PC-3 (cell line): ENCODE data around the gene TGM5. TPM values are rescaled to one million over a fixed set of nuclear protein-coding genes. Genes with fewer than 3 reads are reported as not detected.

Experiments
- ATAC-seq: fragments of 200-7000 bp; cut with Tn5 transposase; 2 replicates; pipeline ENCODE4 v1.9.1; 2020; ENCODE audit warnings: mild to moderate bottlenecking, moderate library complexity
- BruUV-seq: library from RNA; stranded (reverse); fragments of 400-500 nt; replicated peaks from 2 replicates; lab custom pipeline; 2021; lab: Mats Ljungman, UMichigan
- CTCF ChIA-PET: fragments of 300-600 bp; sonication (Branson Sonifier 250); formaldehyde crosslinking; loops from one replicate; lab custom pipeline; 2022; ENCODE audit warnings: antibody characterized with exemption; lab: Charles Lee
- POLR2A ChIA-PET: fragments of 300-600 bp; sonication (Branson Sonifier 250); formaldehyde crosslinking; loops from one replicate; lab custom pipeline; 2022; ENCODE audit warnings: antibody characterized with exemption; ENCODE audit not compliant: unreplicated experiment; lab: Charles Lee
- DNase-seq: peaks from one replicate; pipeline ENCODE4 v3.0.0-alpha.2; 2015
- H2AFZ ChIP-seq: fragments of 300-600 bp; sonication (generic); 2 replicates; pipeline ENCODE4 v1.6.0; 2016; ENCODE audit warnings: antibody characterized with exemption, low read length
- H3F3A ChIP-seq: fragments of 300-600 bp; sonication (generic); one replicate; pipeline ENCODE4 v1.6.0; 2017; ENCODE audit warnings: antibody characterized with exemption, low read length, control low read depth, mild to moderate bottlenecking; ENCODE audit not compliant: unreplicated experiment
- H3K27ac ChIP-seq: fragments of 300-600 bp; sonication (generic); 2 replicates; pipeline ENCODE4 v1.5.1; 2016; ENCODE audit warnings: mild to moderate bottlenecking, low read length
- H3K27me3 ChIP-seq: fragments of 300-600 bp; sonication (generic); 2 replicates; pipeline ENCODE4 v1.6.1; 2016; ENCODE audit warnings: low read length, mixed read lengths
- H3K36me3 ChIP-seq: fragments of 300-600 bp; sonication (generic); 2 replicates; pipeline ENCODE4 v1.6.1; 2016; ENCODE audit warnings: low read depth, mixed run types, low read length, mixed read lengths
- H3K4me1 ChIP-seq: fragments of 300-600 bp; sonication (generic); 2 replicates; pipeline ENCODE4 v1.5.1; 2016; ENCODE audit warnings: low read length; ENCODE audit not compliant: insufficient read depth
- H3K4me2 ChIP-seq: fragments of 300-600 bp; sonication (generic); 2 replicates; pipeline ENCODE4 v1.6.0; 2016; ENCODE audit warnings: low read length
- H3K4me3 ChIP-seq: fragments of 300-600 bp; sonication (generic); 2 replicates; pipeline ENCODE4 v1.5.1; 2016; ENCODE audit warnings: mild to moderate bottlenecking, low read length, mixed read lengths
- H3K79me2 ChIP-seq: fragments of 300-600 bp; sonication (generic); 2 replicates; pipeline ENCODE4 v1.6.1; 2017; ENCODE audit warnings: low read length, mixed read lengths
- H3K9ac ChIP-seq: fragments of 300-600 bp; sonication (generic); 2 replicates; pipeline ENCODE4 v1.6.0; 2016; ENCODE audit warnings: mild to moderate bottlenecking, low read length
- H3K9me2 ChIP-seq: fragments of 300-600 bp; sonication (generic); replicated peaks from 2 replicates; pipeline ENCODE4 v1.6.1; 2016; ENCODE audit warnings: mixed run types, low read length, mixed read lengths
- H3K9me3 ChIP-seq: fragments of 300-600 bp; sonication (generic); 2 replicates; pipeline ENCODE4 v1.6.1; 2016; ENCODE audit warnings: low read length, mixed read lengths
- H4K20me1 ChIP-seq: fragments of 300-600 bp; sonication (generic); 2 replicates; pipeline ENCODE4 v1.6.1; 2016; ENCODE audit warnings: low read length, mixed read lengths
- CTCF ChIP-seq: fragments of 300-600 bp; sonication (generic); conservative IDR thresholded peaks from 2 replicates; pipeline ENCODE4 v1.5.1; 2017; ENCODE audit warnings: antibody characterized with exemption, low read depth, mild to moderate bottlenecking, low read length
- EZH2 ChIP-seq: fragments of 300-600 bp; sonication (generic); IDR thresholded peaks from one replicate; pipeline ENCODE4 v1.6.1; 2017; ENCODE audit warnings: antibody characterized with exemption, mild to moderate bottlenecking, low read length; ENCODE audit not compliant: unreplicated experiment
- EZH2phosphoT487 ChIP-seq: fragments of 300-600 bp; sonication (generic); IDR thresholded peaks from 2 replicates; pipeline ENCODE4 v1.6.1; 2018; ENCODE audit warnings: mild to moderate bottlenecking, antibody characterized with exemption, low read length, borderline replicate concordance
- intact Hi-C: fragments of 100-400 bp; cut with micrococcal nuclease; formaldehyde crosslinking; loops from 2 replicates; pipeline ENCODE4 v1.9.0; 2023
- total RNA-seq: library from RNA; depleted of rRNA; stranded (reverse); fragments of >200 nt; gene quantifications from 2 replicates; pipeline ENCODE4 v1.2.3, GENCODE V29; 2014

TGM5 gene
- total RNA-seq, 1 experiment from 2014 or later: not detected

GRCh38 chr15:43219929-43220928 is 46.5 kb downstream of the TGM5 start:
- no peak overlapping the region for H3K4me3 ChIP-seq
- intact Hi-C loops: no loop called here
- DNase-seq (no peak), ATAC-seq (no peak)
- H3K9me2 ChIP-seq: no peaks in the 10 kb centered on the region
- no peaks in the 10 kb centered on the region for H3K27me3 ChIP-seq
- H3K9me3 ChIP-seq: no peaks in the 10 kb centered on the region
- no peaks in the 10 kb centered on the region for H3K79me2 ChIP-seq
- no peak overlapping the region for H3K27ac ChIP-seq
- BruUV-seq: no TSS peak
- POLR2A ChIA-PET: no interaction called here
- no peaks in the 10 kb centered on the region for H4K20me1 ChIP-seq
- no peaks in the 10 kb centered on the region for H3K36me3 ChIP-seq
- TF ChIP-seq CTCF (no peak), EZH2phosphoT487 (no peak), EZH2 (no peak)
- no peak overlapping the region for H2AFZ ChIP-seq
- no peak overlapping the region for H3K4me2 ChIP-seq
- no peaks in the 10 kb centered on the region for H3F3A ChIP-seq
- CTCF ChIA-PET: interaction anchor here (1.0 kb wide), 1 partner anchor 16 kb away, joined by 5 read pairs; no protein-coding TSS in a partner anchor
- no peak overlapping the region for H3K9ac ChIP-seq
- H3K4me1 ChIP-seq: peaks cover 6% of the 10 kb centered on the region; the same call in 1 of the 2 replicates

GRCh38 chr15:43218908-43219706 is 47.6 kb downstream of the TGM5 start:
- Histone ChIP-seq H3K36me3 (no peaks in the 10 kb centered on the region), H3F3A (no peaks in the 10 kb centered on the region), H3K27ac (no peak overlapping the region), H3K4me3 (no peak overlapping the region), H3K4me1 (peaks cover 6% of the 10 kb centered on the region; the same call in 1 of the 2 replicates), H3K9me3 (no peaks in the 10 kb centered on the region), H3K4me2 (no peak overlapping the region), H3K79me2 (no peaks in the 10 kb centered on the region), H3K27me3 (no peaks in the 10 kb centered on the region), H3K9ac (no peak overlapping the region), H4K20me1 (no peaks in the 10 kb centered on the region), H2AFZ (no peak overlapping the region), H3K9me2 (no peaks in the 10 kb centered on the region)
- peak; percentile 13 for DNase-seq
- BruUV-seq: no TSS peak
- POLR2A ChIA-PET: interaction anchor here (0.5 kb wide), 1 partner anchor 1205 kb away, joined by 4 read pairs; no protein-coding TSS in a partner anchor
- no peak for ATAC-seq
- peak; percentile 41; the same call in 1 of the 2 replicates for TF ChIP-seq CTCF
- no peak for TF ChIP-seq EZH2phosphoT487
- TF ChIP-seq EZH2: no peak
- CTCF ChIA-PET: interaction anchor here (1.0 kb wide), 1 partner anchor 15 kb away, joined by 5 read pairs; no protein-coding TSS in a partner anchor
- intact Hi-C loops: no loop called here
